ENCODE data around the gene CCT2. TPM values are rescaled to one million over a fixed set of nuclear protein-coding genes. Genes with fewer than 3 reads are reported as not detected.

The CCT2 gene
- total RNA-seq, 1 donor from 2014 or later = 254 TPM

DNA sequence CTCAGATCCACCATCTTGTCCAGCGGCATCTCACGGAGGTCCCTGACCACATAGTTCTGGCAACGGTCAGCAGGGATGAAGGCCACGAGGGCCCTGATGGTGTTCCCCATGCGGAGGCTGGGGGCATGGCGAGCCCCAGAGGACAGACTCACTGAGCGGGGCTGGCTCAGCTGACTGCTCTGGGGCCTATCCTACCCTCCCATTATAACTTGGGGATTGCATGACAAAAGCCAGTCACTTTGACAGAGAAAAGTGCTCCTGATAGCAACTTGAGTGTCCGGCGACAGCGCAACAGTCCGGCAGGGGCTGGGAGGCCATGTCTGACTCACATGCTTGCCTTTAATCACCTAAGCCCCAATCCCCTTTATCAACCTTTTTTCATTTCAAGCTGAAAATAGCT is 25.5 kb downstream of the CCT2 start, which contains the start of gene LRRC10:
Gene LRRC10, minus strand, starts transcription at position 179 of the 400 bp plus-strand sequence. Its CDS starts 69 bp downstream, at position 110.
- no peaks in the 10 kb centered on the region for H3K36me3 Mint-ChIP-seq (ENCODE audit: insufficient read depth)
- no peak for DNase-seq (ENCODE audit: low spot score, unreplicated experiment)

GRCh38 chr12:69613351-69613750 is 28.1 kb downstream of the CCT2 start:
- no peaks in the 10 kb centered on the region for H3K9me3 Mint-ChIP-seq (ENCODE audit: low read depth)
- peaks cover 10% of the 10 kb centered on the region for H3K27me3 Mint-ChIP-seq
- TF ChIP-seq CTCF (IDR thresholded peaks at IDR 0.05; ENCODE audit: unreplicated experiment) = no peak
- H3K4me3 Mint-ChIP-seq (ENCODE audit: low read depth) = no peak overlapping the region
- DNase-seq (ENCODE audit: low spot score, unreplicated experiment) = no peak
- H3K4me1 Mint-ChIP-seq (ENCODE audit: low read depth) = no peaks in the 10 kb centered on the region
- H3K27ac Mint-ChIP-seq = no peak overlapping the region
- no peaks in the 10 kb centered on the region for H3K36me3 Mint-ChIP-seq (ENCODE audit: insufficient read depth)

More for the DNA sequence above, 25.5 kb downstream of the CCT2 start, which contains the start of gene LRRC10:
- Mint-ChIP-seq H3K27me3 (peaks cover 8% of the 10 kb centered on the region), H3K27ac (no peak within 1 kb of the TSS), H3K9me3 (ENCODE audit: low read depth) (no peaks in the 10 kb centered on the region), H3K4me3 (ENCODE audit: low read depth) (no peak within 1 kb of the TSS), H3K4me1 (ENCODE audit: low read depth) (peaks cover 1% of the 10 kb centered on the region)
- TF ChIP-seq CTCF (IDR thresholded peaks at IDR 0.05; ENCODE audit: unreplicated experiment) = no peak

- no peak for DNase-seq (ENCODE audit: low spot score, unreplicated experiment)
- H3K27me3 Mint-ChIP-seq = peaks cover 7% of the 10 kb centered on the region
- H3K4me3 Mint-ChIP-seq (ENCODE audit: low read depth) = no peak overlapping the region
- H3K9me3 Mint-ChIP-seq (ENCODE audit: low read depth) = no peaks in the 10 kb centered on the region
- no peaks in the 10 kb centered on the region for H3K4me1 Mint-ChIP-seq (ENCODE audit: low read depth)
- no peaks in the 10 kb centered on the region for H3K36me3 Mint-ChIP-seq (ENCODE audit: insufficient read depth)
- H3K27ac Mint-ChIP-seq = no peak overlapping the region
- no peak for TF ChIP-seq CTCF (IDR thresholded peaks at IDR 0.05; ENCODE audit: unreplicated experiment)
Observed at GRCh38 chr12:69616025-69616424, 30.8 kb downstream of the CCT2 start.

DNA sequence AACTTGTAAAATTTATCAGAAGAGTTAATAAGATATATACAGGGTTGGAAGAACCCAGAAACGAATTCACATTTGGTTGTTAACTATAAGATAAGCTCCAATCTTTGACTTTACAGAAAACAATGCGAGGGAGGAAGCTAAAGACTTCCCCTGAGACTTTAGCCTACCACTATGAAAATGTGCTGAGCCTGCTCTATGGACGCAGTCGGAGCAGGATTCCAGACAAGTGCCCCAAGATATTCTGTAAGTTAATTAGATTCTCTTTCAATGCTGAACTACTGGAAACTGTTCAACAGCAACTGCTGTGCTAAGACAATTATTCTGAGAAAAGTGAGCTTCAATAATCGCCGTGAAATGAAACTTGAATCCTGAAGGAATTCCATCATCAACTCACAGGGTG is 33.8 kb downstream of the CCT2 start:
- Mint-ChIP-seq H3K9me3 (ENCODE audit: low read depth) (no peaks in the 10 kb centered on the region), H3K4me3 (ENCODE audit: low read depth) (no peak overlapping the region), H3K36me3 (ENCODE audit: insufficient read depth) (no peaks in the 10 kb centered on the region), H3K27me3 (peaks cover 7% of the 10 kb centered on the region), H3K27ac (no peak overlapping the region), H3K4me1 (ENCODE audit: low read depth) (no peaks in the 10 kb centered on the region)
- no peak for DNase-seq (ENCODE audit: low spot score, unreplicated experiment)
- no peak for TF ChIP-seq CTCF (IDR thresholded peaks at IDR 0.05; ENCODE audit: unreplicated experiment)

DNA sequence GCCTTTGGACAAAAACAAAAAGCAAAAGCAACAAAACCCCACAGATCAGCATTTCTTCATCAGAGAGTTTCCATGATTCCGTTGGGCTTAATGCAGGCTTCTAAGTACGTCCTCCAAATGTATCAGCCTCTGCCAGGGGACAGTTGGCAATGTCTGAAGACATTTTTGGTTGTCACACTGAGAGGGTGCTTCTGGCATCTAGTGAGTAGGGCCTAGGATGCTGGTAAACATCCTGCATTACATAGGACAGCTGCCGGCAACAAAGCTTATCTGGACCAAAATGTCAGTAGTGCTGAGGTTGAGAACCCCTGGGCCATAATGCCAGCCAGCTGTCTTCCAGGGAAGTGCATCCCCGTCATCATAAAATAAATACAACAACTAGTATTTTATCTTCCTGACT is 34.8 kb downstream of the CCT2 start:
- DNase-seq (ENCODE audit: low spot score, unreplicated experiment) = no peak
- Mint-ChIP-seq H3K36me3 (ENCODE audit: insufficient read depth) (no peaks in the 10 kb centered on the region), H3K9me3 (ENCODE audit: low read depth) (no peaks in the 10 kb centered on the region), H3K4me1 (ENCODE audit: low read depth) (no peaks in the 10 kb centered on the region), H3K27me3 (peaks cover 7% of the 10 kb centered on the region), H3K4me3 (ENCODE audit: low read depth) (no peak overlapping the region), H3K27ac (no peak overlapping the region)
- TF ChIP-seq CTCF (IDR thresholded peaks at IDR 0.05; ENCODE audit: unreplicated experiment) = no peak

Data from progenitor cell of endocrine pancreas (in vitro differentiated cells).